SK-N-MC (cell line): Measurements from ENCODE around the gene MROH8.

Experiments used
- EZH2 ChIP-seq: fragments of 200-600 bp; sonication (generic); IDR thresholded peaks from one replicate; pipeline ENCODE4 v1.6.1; 2017; ENCODE audit warnings: antibody characterized with exemption
- FOXP2 ChIP-seq: optimal IDR thresholded peaks from 2 replicates; pipeline ENCODE3; 2011; ENCODE audit warnings: mild to moderate bottlenecking, moderate library complexity; ENCODE audit not compliant: insufficient read depth; ENCODE audit errors: extremely low read length, control extremely low read depth
- POLR2AphosphoS5 ChIP-seq: IDR thresholded peaks from 2 replicates; pipeline ENCODE4 v1.6.1; 2012; ENCODE audit warnings: mild to moderate bottlenecking, low read depth, low read length, borderline replicate concordance

- TF ChIP-seq POLR2AphosphoS5: no peak
- TF ChIP-seq FOXP2: no peak
- no peak for TF ChIP-seq EZH2
Observed at GRCh38 chr20:37072293-37073196, 106.8 kb downstream of the MROH8 start.
